Testis (tissue), 2 donors: ENCODE data around the gene MFSD11.

Source experiments
- CTCF ChIP-seq, 3 experiments: fragments of 450-650 bp in 2 of 3; fragments of 200-600 bp in 1 of 3; sonication (generic) in 1 of 3; IDR thresholded peaks; one replicate each; pipeline ENCODE4 v1.5.1; 2016 to 2019; ENCODE audit warnings: antibody characterized with exemption in 3 of 3, mild to moderate bottlenecking in 2 of 3, moderate library complexity in 1 of 3
- POLR2A ChIP-seq: fragments of 450-650 bp; IDR thresholded peaks from one replicate; pipeline ENCODE4 v1.6.1; 2017; ENCODE audit warnings: antibody characterized with exemption, mild to moderate bottlenecking, moderate library complexity

- TF ChIP-seq CTCF (IDR thresholded peaks at IDR 0.05), result no peak
- TF ChIP-seq POLR2A, result no peak
These were observed 43.4 kb downstream of the MFSD11 start for GRCh38 chr17:76781056-76781982.
